Stimulated activated naive B cell treated with anti-CD40 and anti-IgM and Interleukin-4, amounts not matched to agents 10 μg/mL and 1 μg/mL and 100 μg/mL, for 72 hours (primary cell): ENCODE results near the gene PRDM2.

Source experiments
- ATAC-seq, 2 donors: fragments of 150-1000 bp; cut with Tn5 transposase; replicated peaks; 2 replicates each; pipeline ENCODE4 v1.10.0; 2021; ENCODE audit warnings: moderate library complexity in 1 of 2
- DNase-seq: peaks from one replicate; pipeline ENCODE4 v3.0.0; 2021
- H3K27ac Mint-ChIP-seq: one replicate; pipeline ENCODE4 v1.8.0; 2022; ENCODE audit warnings: mild to moderate bottlenecking, mixed read lengths
- H3K27me3 Mint-ChIP-seq, 2 donors: one replicate each; pipeline ENCODE4 v1.8.0; 2022; ENCODE audit warnings: mixed read lengths in 2 of 2
- H3K36me3 Mint-ChIP-seq, 2 donors: one replicate each; pipeline ENCODE4 v1.8.0; 2022; ENCODE audit warnings: mixed read lengths in 2 of 2, mild to moderate bottlenecking in 1 of 2
- H3K4me1 Mint-ChIP-seq, 2 donors: one replicate each; pipeline ENCODE4 v1.8.0; 2022; ENCODE audit warnings: mixed read lengths in 2 of 2, mild to moderate bottlenecking in 1 of 2
- H3K4me3 Mint-ChIP-seq, 2 donors: one replicate each; pipeline ENCODE4 v1.8.0; 2022; ENCODE audit warnings: mild to moderate bottlenecking in 2 of 2, mixed read lengths in 2 of 2, moderate library complexity in 1 of 2
- H3K9me3 Mint-ChIP-seq, 2 donors: one replicate each; pipeline ENCODE4 v1.8.0; 2022; ENCODE audit warnings: mixed read lengths in 2 of 2, mild to moderate bottlenecking in 1 of 2

The PRDM2 gene

GRCh38 chr1:13838236-13838635, 138.2 kb downstream of the PRDM2 start:
- H3K27me3 Mint-ChIP-seq, result peaks cover 43 to 58% of the 10 kb centered on the region in 2 donors
- DNase-seq (no peak), ATAC-seq (no peak)
- H3K36me3 Mint-ChIP-seq, result no peaks in the 10 kb centered on the region
- H3K27ac Mint-ChIP-seq, result no peak overlapping the region
- no peak overlapping the region for H3K4me3 Mint-ChIP-seq
- no peaks in the 10 kb centered on the region for H3K4me1 Mint-ChIP-seq
- peaks cover 0 to 1% of the 10 kb centered on the region in 2 donors for H3K9me3 Mint-ChIP-seq

GRCh38 chr1:13842497-13842896, 142.5 kb downstream of the PRDM2 start:
- no peak overlapping the region for H3K4me3 Mint-ChIP-seq
- H3K9me3 Mint-ChIP-seq, result peaks cover 0 to 1% of the 10 kb centered on the region in 2 donors
- ATAC-seq (no peak), DNase-seq (no peak)
- peaks cover 52 to 64% of the 10 kb centered on the region in 2 donors for H3K27me3 Mint-ChIP-seq
- no peak overlapping the region for H3K27ac Mint-ChIP-seq
- no peaks in the 10 kb centered on the region for H3K36me3 Mint-ChIP-seq
- no peaks in the 10 kb centered on the region for H3K4me1 Mint-ChIP-seq

- Mint-ChIP-seq H3K27me3 (peaks cover 26 to 44% of the 10 kb centered on the region in 2 donors), H3K4me1 (no peaks in the 10 kb centered on the region), H3K27ac (no peak overlapping the region), H3K36me3 (peaks cover 12 to 17% of the 10 kb centered on the region in 2 donors), H3K4me3 (no peak overlapping the region), H3K9me3 (peaks cover 21% of the 10 kb centered on the region in 2 donors)
- ATAC-seq (no peak), DNase-seq (no peak)
Observed at GRCh38 chr1:13851726-13852125, 151.7 kb downstream of the PRDM2 start.

GRCh38 chr1:13855554-13855953, 155.6 kb downstream of the PRDM2 start:
- ATAC-seq (no peak), DNase-seq (no peak)
- Mint-ChIP-seq H3K27ac (no peak overlapping the region), H3K4me3 (no peak overlapping the region), H3K27me3 (peaks cover 22 to 29% of the 10 kb centered on the region in 2 donors), H3K4me1 (no peaks in the 10 kb centered on the region), H3K36me3 (peaks cover 12% of the 10 kb centered on the region in 2 donors), H3K9me3 (peaks cover 16 to 26% of the 10 kb centered on the region in 2 donors)

- peaks cover 7 to 8% of the 10 kb centered on the region in 2 donors for H3K36me3 Mint-ChIP-seq
- H3K9me3 Mint-ChIP-seq, result peaks cover 10 to 23% of the 10 kb centered on the region in 2 donors
- H3K27me3 Mint-ChIP-seq, result peaks cover 25 to 39% of the 10 kb centered on the region in 2 donors
- no peak for DNase-seq
- H3K27ac Mint-ChIP-seq, result no peak overlapping the region
- H3K4me1 Mint-ChIP-seq, result no peaks in the 10 kb centered on the region
- no peak for ATAC-seq
- H3K4me3 Mint-ChIP-seq, result no peak overlapping the region
Observed at GRCh38 chr1:13860031-13860430, 160.0 kb downstream of the PRDM2 start.

GRCh38 chr1:13864760-13865159, 164.8 kb downstream of the PRDM2 start:
- DNase-seq, result no peak
- H3K9me3 Mint-ChIP-seq, result no peaks in the 10 kb centered on the region
- no peak overlapping the region for H3K4me3 Mint-ChIP-seq
- H3K27ac Mint-ChIP-seq, result no peak overlapping the region
- ATAC-seq, result no peak
- no peaks in the 10 kb centered on the region for H3K36me3 Mint-ChIP-seq
- H3K27me3 Mint-ChIP-seq, result peaks cover 23 to 30% of the 10 kb centered on the region in 2 donors
- no peaks in the 10 kb centered on the region for H3K4me1 Mint-ChIP-seq

GRCh38 chr1:13865851-13866250, 165.9 kb downstream of the PRDM2 start:
- Mint-ChIP-seq H3K4me3 (no peak overlapping the region), H3K9me3 (no peaks in the 10 kb centered on the region), H3K36me3 (no peaks in the 10 kb centered on the region), H3K4me1 (no peaks in the 10 kb centered on the region), H3K27ac (no peak overlapping the region), H3K27me3 (peaks cover 27 to 30% of the 10 kb centered on the region in 2 donors)
- ATAC-seq (no peak), DNase-seq (no peak)

- no peak overlapping the region for H3K4me3 Mint-ChIP-seq
- ATAC-seq (no peak), DNase-seq (no peak)
- no peak overlapping the region for H3K27ac Mint-ChIP-seq
- no peaks in the 10 kb centered on the region for H3K36me3 Mint-ChIP-seq
- peaks cover 18 to 22% of the 10 kb centered on the region in 2 donors for H3K27me3 Mint-ChIP-seq
- peaks cover 0 to 2% of the 10 kb centered on the region in 2 donors for H3K9me3 Mint-ChIP-seq
- H3K4me1 Mint-ChIP-seq, result no peaks in the 10 kb centered on the region
Observed at GRCh38 chr1:13867603-13868002, 167.6 kb downstream of the PRDM2 start.

GRCh38 chr1:13869172-13869797, 169.3 kb downstream of the PRDM2 start:
- DNase-seq (no peak), ATAC-seq (no peak)
- Mint-ChIP-seq H3K27me3 (peaks cover 31 to 32% of the 10 kb centered on the region in 2 donors), H3K4me1 (no peaks in the 10 kb centered on the region), H3K4me3 (no peak overlapping the region), H3K9me3 (peaks cover 0 to 3% of the 10 kb centered on the region in 2 donors), H3K36me3 (no peaks in the 10 kb centered on the region), H3K27ac (no peak overlapping the region)

- H3K9me3 Mint-ChIP-seq, result peaks cover 0 to 4% of the 10 kb centered on the region in 2 donors
- no peak for ATAC-seq
Observed at GRCh38 chr1:13871413-13871812, 171.4 kb downstream of the PRDM2 start.

GRCh38 chr1:13871886-13872285, 171.9 kb downstream of the PRDM2 start:
- H3K4me3 Mint-ChIP-seq, result no peak overlapping the region
- H3K27ac Mint-ChIP-seq, result no peak overlapping the region
- no peaks in the 10 kb centered on the region for H3K36me3 Mint-ChIP-seq
- no peaks in the 10 kb centered on the region for H3K4me1 Mint-ChIP-seq
- DNase-seq (no peak), ATAC-seq (no peak)
- H3K27me3 Mint-ChIP-seq, result peaks cover 32 to 43% of the 10 kb centered on the region in 2 donors
- H3K9me3 Mint-ChIP-seq, result peaks cover 0 to 4% of the 10 kb centered on the region in 2 donors

More at GRCh38 chr1:13871413-13871812, 171.4 kb downstream of the PRDM2 start:
- Mint-ChIP-seq H3K36me3 (no peaks in the 10 kb centered on the region), H3K27ac (no peak overlapping the region), H3K4me3 (no peak overlapping the region), H3K27me3 (peaks cover 30 to 43% of the 10 kb centered on the region in 2 donors), H3K4me1 (no peaks in the 10 kb centered on the region)
- no peak for DNase-seq

GRCh38 chr1:13873032-13873431, 173.0 kb downstream of the PRDM2 start:
- no peaks in the 10 kb centered on the region for H3K36me3 Mint-ChIP-seq
- no peaks in the 10 kb centered on the region for H3K4me1 Mint-ChIP-seq
- DNase-seq, result no peak
- no peak for ATAC-seq
- H3K9me3 Mint-ChIP-seq, result peaks cover 0 to 4% of the 10 kb centered on the region in 2 donors
- H3K4me3 Mint-ChIP-seq, result no peak overlapping the region
- peaks cover 34 to 36% of the 10 kb centered on the region in 2 donors for H3K27me3 Mint-ChIP-seq
- H3K27ac Mint-ChIP-seq, result no peak overlapping the region
